GM18517 (cell line): ENCODE data around the gene SLC13A4.
"Not testable (repeated sequence)": the region's sequence is repeated elsewhere in the genome, so short reads cannot be mapped to it uniquely, and the experiment has no call there.

Source experiments
- ATAC-seq: cut with Tn5 transposase; IDR thresholded peaks from one replicate; pipeline ENCODE4 v1.9.1; 2021; ENCODE audit warnings: mild to moderate bottlenecking, moderate library complexity; ENCODE audit not compliant: unreplicated experiment

SLC13A4 gene, protein sequence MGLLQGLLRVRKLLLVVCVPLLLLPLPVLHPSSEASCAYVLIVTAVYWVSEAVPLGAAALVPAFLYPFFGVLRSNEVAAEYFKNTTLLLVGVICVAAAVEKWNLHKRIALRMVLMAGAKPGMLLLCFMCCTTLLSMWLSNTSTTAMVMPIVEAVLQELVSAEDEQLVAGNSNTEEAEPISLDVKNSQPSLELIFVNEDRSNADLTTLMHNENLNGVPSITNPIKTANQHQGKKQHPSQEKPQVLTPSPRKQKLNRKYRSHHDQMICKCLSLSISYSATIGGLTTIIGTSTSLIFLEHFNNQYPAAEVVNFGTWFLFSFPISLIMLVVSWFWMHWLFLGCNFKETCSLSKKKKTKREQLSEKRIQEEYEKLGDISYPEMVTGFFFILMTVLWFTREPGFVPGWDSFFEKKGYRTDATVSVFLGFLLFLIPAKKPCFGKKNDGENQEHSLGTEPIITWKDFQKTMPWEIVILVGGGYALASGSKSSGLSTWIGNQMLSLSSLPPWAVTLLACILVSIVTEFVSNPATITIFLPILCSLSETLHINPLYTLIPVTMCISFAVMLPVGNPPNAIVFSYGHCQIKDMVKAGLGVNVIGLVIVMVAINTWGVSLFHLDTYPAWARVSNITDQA

DNA sequence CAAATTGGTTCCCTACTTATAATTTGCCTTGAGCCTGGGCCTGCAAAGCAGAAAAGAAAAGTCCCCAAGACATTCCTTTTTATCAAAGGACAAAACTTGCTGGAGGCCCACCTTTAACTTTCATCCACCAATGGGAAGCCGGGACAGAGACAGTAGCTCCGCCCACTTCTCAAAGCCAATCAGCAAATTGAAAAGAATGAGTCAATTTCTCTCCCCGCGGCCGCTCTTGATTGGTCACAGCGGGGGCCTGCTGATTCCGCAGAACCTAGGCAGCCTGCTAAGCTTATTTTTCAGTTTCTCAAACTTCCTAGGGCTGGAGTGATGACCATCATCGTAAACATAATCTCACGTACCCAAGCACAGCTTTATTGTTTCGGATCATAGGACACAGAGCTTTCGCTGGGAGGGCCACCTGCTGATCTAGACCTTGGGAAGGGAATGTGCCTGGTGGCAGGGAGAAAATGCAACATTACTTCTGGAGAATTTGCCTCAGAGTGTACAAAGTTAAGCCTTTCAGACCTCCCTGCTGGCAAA, at the start of gene SLC13A4:
SLC13A4 (minus strand) TSS at position 51 of the 534 bp plus-strand sequence. CDS start 690 bp downstream, outside the sequence.
- no peak for ATAC-seq

DNA sequence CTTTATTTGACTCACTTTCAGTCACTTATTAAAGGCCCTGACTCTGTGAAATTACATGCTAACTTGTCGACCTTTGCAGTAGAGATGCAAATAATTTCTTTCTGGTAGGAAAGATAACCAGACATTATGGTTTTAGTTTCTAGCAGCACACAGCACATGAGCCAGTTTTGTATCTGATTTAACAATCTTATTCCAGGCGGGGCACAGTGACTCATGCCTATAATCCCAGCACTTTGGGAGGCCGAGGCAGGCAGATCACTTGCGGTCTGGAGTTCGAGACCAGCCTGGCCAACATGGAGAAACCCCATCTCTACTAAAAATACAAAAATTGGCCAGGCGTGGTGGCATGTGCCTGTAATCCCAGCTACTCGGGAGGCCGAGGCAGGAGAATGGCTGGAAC, 47.9 kb upstream of the SLC13A4 start:
- not testable (repeated sequence) for ATAC-seq

DNA sequence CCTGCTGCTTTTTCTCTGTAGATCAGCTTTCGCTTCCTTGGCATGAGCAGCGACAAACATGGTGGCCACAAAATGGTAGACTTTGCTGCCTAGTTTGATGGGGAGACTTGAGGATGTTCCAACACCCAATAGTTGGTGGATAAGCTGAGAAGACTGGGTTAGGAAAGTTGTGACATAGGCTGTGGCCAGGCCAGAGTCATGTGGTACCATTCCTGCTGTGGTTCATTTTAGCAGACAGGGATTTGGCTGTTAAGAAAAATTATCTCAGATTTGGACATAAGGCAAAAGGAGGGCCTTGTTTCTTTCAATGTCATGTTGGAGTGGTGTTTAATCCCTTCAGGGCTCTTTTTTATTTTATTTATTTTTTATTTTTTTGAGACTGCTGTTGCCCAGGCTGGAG, 47.2 kb upstream of the SLC13A4 start:
- ATAC-seq = no peak

DNA sequence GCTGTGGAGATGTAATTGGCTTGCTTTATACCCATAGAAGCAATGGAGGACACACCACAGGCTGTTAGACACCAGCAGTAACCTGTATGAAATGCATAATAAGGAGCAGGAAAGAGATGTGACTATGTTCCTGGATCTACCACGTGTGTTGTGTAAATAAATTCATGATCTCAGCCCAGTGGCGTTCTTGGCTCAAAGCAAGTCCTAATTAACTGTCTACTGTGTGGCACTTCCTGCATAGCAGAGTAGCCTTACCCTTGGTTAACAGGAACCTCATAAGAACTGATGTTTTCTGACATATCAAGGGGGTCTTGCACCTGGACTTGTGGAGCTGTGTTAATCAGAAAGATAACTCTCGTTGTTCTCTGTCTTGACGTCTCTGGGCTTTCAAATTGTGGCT, 46.3 kb upstream of the SLC13A4 start:
- ATAC-seq = no peak

DNA sequence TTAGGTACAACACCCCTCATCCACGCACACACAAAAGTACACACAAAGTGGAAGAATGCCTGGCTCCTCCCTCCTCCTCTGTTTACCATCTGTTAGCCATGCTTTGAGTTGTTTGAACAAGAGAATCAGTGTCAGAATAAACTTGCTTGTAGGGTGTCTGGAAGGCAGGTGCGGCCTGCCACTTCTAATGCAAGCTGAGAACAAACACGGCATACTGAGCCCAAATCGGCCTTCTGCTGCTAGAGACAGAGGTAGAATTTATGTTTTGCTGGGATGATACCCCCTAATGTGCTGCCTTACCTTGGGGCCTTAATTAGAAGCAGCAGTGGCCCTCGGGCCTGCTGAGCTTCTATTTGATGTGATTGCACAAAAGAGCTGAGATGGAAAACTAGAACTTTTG, 45.5 kb upstream of the SLC13A4 start:
- ATAC-seq = no peak

DNA sequence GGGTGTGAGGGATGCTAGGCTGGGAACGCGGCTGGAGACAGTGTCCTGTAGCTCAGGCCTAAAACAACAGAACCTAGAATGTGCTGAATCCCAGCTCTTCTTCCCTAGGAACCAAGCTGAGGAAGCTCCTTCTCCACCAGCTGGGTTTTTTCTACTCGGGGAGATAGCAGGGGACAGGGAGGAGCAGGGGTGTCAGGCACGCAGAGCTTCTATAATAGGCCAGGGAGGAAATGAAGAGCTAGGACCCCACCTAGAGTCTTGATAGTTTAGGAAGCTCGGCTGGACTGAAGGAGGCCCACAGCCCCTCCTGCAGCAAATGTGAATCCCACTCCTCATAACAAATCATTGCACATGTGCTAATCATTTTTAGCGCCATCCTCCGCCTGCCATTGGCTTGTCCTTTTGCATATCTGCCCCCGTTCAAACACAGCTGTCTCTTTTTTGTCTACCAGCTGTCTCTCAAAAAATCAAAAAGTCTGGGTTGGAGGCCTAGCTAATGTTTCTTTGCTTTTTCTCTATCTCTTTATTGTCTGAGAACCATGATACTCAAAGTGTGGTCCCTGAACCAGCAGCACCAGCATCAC, 44.7 kb upstream of the SLC13A4 start:
- ATAC-seq = no peak

DNA sequence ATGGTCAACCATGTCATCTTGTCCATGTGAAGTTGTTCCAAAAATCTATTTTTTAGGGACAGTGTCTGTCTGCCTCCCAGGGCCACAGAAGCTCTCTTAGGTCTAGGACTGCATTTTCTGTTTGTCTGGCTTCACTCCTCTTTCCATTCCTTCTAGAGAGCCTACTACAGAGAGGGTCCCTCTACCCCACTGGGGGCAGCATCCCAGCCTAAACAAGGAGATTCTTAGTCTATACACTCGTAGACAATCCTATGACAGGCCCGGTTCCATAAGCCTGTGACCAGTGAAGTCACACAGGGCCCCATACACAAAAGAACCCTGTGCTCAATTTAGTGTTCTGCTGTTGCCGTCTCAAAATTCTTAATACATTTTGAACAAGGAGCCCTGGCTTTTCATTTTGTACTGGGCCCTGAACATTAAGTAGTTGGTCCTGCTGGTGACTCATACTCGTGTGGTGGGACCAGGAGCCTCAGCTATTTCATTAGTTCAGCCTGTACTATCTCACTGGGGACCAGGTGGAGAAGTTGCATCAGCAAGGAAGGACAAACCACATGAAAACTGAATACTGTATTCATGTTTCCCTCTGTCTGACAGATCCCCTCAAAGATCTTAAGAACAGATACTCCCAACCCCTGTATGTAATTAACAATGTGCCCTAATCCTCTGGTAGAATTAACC, 44.1 kb upstream of the SLC13A4 start:
- ATAC-seq = no peak

DNA sequence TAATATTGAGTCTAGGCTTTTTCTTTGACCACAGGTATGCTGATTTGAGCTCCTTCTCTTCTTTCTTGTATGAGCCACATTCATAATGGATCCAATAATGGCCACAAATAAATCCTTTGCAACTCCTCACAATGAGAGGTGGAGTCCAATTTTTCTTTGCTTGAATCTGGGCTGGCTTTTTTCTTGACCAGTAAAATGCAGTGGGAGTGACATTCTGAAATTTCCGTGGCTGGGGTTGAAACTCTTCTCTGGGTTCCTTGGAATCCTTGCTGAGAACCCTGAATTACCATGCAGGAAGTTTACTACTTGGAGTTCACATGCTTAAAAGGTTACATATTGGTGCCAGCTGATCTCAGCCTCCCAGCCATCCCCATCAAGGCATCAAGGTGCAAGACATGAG, 43.1 kb upstream of the SLC13A4 start:
- no peak for ATAC-seq

DNA sequence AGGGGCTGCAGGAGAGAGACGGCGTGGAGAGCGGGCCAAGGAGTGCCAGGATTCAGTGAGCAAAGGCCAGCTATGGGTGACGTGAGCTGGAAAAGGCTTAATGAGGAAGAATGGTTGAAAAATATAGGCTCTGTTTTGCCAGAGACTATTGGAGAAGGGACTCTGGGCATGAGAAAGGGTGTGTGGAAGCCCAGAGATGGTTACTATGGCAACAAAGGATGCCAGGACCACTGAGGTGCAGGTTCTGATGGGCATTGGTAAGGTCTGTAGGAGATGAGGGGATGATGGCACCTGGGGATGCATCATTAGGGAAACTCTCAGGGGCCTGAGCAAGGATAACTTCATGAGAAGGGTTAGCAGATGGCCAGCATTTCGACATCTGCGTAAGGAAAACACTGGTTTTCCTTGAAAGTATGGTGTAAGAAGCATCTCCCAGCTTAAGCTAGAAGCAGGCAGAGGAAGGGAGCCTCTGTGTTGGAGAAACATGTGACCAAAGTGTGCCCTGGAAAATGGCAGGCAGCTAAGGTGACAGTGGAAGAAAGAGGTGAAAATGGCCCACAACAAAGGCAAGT, 42.2 kb upstream of the SLC13A4 start:
- ATAC-seq = no peak

DNA sequence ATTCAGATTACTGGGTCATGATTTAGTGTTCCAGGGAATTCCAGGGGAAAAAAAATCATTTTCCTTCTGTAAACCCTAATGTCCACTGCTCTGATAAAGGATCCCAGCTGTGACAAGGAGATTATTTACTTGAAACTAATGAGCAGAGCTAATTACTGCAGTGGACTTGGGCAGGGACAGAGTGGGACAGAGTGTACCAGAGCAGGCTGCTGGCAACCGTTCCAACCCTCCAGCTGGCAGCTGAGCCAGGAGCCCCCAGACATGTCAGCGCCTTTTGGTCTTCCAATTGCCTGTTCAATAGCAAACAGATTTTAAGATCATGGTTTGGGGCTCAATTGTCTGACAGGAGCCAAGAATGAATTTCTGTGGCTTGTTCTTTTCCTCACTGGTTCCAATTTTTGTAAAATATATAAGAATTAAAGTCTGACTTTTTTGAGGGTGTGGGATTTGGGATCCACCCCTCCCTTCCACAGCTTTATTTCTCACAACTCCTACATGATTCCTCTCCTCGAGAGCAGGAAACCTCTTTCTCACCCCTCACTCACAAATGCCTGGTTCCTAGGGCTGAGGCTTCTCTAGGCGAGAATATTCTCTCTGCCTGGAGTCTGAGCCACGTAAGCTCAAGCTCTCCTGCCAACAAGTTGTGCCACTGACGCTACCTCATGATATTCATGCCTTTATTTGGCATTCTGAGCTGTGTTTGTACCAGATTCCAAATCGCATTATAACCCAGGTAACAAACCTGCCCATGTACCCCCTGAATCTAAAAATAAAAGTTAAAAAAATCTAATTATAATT, 41.2 kb upstream of the SLC13A4 start:
- ATAC-seq = no peak

DNA sequence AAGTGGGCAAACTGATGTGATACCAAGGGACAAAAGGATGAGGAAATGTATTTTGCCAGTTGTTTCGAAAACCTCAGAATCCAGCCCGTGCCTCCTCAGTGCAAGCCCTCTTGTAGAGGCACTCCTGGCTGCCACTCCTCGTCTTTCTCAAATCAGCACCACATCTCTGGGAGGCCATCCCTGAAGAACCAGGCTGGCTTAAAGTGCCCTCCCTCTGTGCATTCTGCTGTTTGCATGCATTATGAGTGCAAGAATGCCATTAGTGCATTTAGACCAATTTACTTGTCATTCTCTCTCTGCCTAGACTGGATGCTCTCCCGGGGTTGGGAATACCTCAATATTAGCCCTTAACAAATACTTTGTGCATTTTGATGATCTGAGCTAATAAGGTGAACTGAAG, 40.5 kb upstream of the SLC13A4 start:
- ATAC-seq = no peak

DNA sequence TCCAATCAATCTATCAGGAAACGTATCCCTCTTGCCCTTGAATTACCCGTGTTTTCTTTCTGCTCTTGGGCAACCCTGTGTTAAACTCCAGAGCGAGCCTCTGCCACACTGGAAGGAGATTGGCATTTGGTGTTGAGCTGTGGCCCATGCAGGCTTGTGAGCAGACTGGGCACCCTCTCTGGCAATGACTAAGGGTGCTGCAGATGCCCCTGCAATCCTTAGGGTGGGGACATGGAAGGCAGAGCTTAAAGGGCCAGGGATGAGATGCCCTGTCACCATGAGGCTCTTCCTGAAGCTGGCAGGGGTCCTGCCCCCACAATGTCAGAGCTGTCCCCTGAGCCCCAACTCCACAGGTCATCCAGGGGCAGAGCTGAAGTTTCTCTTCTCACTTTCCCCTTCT, 40.1 kb upstream of the SLC13A4 start:
- ATAC-seq = no peak

DNA sequence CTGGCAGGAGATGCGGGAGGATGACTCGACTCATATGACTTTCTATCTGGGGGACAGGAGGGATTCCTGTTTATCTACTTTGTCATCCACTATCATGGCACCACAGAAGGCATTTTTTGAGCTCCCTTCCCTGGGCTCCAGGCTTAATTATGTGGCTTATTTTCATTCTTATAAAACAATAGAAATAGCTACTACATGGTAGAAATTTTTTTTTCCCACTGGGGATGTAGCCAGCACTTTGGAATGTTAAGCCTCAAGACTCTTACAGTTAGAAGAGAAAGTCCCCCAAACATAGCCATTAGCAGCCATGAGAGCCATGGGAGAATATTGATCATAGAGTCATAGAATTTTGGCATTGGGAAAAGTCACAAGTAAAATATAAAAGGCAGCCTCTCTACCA, 35.3 kb upstream of the SLC13A4 start:
- no peak for ATAC-seq

DNA sequence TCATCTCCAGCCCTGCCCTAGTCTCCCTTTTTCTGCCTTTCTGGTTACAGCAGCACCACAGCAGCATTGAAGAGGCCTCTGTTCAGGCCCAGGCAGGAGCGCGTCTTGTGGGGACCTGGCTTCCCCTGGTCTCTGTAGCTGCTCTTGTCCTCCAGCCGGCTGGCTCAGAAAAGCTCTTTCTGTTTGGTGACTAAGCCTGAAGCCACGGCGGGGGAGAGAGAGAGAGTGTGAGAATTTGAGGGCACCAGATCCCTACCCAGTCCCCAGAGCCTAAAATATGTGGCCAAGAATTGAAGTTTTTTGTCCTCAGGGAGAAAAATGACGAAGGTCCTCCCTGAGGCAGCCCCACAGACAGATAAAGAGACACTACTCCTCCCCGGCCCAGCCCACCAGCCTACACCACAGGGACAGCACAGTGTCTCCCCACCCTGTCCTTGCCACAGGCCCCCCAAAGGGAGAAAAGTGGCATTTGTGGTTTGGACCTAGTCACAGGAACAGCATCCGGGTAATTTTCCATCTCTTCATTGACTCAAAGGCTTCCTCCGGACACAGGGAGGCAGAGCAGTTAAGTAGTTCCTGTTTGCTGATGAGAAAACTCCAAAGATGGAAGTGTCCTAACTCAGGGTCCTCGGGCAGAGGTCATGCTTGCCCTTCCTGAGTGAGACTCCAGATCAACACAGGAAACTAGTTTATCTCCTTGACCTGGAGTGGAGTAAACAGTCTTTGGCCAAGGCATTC, 33.9 kb upstream of the SLC13A4 start:
- no peak for ATAC-seq

DNA sequence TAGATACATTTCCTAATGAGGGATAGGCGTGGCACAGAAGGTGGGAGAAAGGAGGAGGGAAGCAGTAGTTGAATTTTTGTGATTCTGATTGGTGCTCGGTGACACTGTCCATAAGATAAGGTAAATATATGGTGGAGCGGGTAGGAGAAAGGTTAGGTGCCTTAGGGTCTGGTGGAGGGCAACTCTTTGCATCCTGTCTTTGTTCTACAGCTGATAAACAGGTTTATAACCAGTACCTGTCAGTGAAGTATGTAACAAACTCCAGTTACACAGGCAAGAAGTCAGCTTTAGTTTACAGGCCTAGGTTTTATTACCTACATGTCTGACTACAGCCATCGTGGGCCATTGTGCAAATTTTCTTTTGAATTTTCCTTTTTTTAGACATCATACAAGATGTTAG, 31.5 kb upstream of the SLC13A4 start:
- no peak for ATAC-seq

DNA sequence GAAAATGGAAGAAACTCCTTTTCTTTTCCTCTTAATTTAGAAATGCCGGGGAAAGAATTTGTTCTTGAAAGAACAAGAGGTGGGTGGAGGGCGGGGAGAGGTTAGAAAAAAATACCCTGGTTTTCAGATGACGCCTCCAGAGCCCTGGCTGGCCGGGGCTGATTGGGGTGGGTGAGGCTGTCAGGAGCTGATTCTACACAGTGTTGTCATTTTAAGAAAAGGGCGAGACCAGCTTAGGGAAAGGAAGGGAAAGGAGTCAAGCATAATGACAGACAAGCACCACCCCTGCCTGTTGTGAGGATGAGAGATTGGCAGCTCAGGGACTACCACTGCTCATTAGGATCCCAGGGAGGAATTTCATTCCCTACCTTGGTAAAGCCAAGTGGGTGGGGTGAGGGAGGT, 30.5 kb upstream of the SLC13A4 start:
- no peak for ATAC-seq

DNA sequence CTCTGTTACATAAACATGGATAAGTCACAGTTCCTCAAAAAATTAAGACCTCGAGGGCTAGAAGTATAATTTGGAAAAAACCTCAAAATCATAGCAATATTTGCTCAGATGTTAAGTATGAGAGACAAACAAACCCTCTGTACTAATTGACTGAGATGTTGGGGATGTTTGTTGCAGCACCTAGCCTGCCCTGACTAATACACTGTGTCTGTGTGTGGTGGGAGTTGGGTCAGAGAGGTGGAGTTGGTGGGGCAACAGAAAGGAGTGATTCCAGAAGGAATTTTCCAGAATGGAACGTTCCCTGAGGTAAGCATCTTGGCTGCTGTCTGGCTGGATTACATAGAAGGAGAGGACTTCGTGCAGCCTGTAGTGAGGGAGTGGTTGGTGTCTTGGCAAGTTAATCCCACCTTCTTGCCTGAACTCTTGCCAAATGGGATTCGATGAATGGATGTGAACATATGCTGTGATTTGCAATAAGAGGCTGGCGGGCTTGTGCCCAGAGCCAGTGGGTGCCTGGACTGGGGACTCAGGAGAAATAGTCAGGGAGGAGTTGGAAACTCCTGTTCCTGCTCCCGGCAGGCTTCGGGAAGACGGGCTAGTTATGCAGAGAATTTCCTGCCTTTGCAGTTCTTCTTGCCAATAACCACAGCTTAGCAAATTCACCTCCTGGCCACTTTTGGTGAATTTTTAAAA, 29.9 kb upstream of the SLC13A4 start:
- ATAC-seq = no peak

DNA sequence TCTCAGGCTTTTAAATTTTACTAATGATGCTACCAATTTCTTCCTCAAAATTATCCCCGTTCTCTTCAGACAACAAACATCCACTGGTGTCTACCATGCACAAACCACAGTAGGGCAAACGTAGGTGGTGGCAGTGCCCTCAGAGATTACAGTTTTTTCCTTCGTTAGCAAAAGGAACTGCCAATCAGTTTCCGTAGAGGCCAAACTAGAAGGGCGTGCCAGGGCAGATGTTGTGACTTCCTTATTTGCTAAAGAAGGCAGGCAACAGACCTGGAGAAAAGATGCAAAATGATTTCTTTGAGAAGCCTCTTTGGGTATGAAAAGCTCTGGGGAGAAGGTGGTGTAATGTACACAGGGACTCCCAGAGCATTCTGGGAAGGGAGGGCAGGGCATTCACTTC, 28.2 kb upstream of the SLC13A4 start:
- no peak for ATAC-seq

DNA sequence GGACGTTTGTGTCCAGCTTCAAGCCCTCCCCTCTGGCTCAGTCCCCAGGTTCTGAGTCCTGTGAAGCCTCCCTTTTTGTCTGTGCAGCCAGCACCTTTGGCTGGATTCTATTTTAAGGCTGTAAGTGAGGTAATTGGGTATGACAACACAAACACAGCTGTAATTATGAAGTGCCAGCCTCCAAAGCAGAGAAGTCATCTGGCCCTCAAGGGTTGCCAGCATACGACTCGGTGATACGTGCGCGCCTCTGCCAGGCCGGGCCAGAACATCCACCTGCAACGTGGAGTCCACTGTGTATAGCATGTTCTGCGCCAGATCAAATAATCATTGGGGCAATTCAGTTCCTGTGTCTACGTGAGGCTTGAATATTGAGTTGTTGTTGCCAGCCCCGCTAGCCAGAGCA, 27.4 kb upstream of the SLC13A4 start:
- no peak for ATAC-seq
